ENCODE measurements around the gene PGAM5.

DNA sequence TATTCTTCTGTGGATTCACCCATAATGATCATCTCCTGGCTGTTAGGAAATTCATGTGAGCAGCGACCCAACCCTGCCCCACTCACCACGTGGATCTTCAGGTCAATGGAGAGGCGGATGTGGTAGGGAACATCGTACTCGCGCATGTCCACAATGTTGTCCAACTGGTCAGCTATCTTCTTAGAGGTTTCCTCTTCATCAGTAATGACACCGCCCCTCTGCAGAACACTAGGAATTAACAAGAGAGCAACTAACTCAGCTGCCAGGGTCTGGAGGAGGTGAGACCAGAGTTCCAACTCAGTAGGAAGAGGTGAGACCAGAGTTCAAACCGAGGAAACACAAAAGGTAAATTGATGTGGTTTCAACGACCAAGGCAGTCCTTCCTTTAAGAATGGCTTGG lies 33.1 kb upstream of the PGAM5 start:
- TF ChIP-seq, protein P1, sequence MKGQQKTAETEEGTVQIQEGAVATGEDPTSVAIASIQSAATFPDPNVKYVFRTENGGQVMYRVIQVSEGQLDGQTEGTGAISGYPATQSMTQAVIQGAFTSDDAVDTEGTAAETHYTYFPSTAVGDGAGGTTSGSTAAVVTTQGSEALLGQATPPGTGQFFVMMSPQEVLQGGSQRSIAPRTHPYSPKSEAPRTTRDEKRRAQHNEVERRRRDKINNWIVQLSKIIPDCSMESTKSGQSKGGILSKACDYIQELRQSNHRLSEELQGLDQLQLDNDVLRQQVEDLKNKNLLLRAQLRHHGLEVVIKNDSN (IDR thresholded peaks at IDR 0.05; ENCODE audit: borderline replicate concordance, low read depth) = no peak
- TF ChIP-seq EP300 (IDR thresholded peaks at IDR 0.05; ENCODE audit: borderline replicate concordance in 1 of 2, low read depth in 1 of 2, low read length in 1 of 2) = no peak
- TF ChIP-seq, protein P2, sequence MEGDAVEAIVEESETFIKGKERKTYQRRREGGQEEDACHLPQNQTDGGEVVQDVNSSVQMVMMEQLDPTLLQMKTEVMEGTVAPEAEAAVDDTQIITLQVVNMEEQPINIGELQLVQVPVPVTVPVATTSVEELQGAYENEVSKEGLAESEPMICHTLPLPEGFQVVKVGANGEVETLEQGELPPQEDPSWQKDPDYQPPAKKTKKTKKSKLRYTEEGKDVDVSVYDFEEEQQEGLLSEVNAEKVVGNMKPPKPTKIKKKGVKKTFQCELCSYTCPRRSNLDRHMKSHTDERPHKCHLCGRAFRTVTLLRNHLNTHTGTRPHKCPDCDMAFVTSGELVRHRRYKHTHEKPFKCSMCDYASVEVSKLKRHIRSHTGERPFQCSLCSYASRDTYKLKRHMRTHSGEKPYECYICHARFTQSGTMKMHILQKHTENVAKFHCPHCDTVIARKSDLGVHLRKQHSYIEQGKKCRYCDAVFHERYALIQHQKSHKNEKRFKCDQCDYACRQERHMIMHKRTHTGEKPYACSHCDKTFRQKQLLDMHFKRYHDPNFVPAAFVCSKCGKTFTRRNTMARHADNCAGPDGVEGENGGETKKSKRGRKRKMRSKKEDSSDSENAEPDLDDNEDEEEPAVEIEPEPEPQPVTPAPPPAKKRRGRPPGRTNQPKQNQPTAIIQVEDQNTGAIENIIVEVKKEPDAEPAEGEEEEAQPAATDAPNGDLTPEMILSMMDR (IDR thresholded peaks at IDR 0.05) = no peak
- TF ChIP-seq, protein P3, sequence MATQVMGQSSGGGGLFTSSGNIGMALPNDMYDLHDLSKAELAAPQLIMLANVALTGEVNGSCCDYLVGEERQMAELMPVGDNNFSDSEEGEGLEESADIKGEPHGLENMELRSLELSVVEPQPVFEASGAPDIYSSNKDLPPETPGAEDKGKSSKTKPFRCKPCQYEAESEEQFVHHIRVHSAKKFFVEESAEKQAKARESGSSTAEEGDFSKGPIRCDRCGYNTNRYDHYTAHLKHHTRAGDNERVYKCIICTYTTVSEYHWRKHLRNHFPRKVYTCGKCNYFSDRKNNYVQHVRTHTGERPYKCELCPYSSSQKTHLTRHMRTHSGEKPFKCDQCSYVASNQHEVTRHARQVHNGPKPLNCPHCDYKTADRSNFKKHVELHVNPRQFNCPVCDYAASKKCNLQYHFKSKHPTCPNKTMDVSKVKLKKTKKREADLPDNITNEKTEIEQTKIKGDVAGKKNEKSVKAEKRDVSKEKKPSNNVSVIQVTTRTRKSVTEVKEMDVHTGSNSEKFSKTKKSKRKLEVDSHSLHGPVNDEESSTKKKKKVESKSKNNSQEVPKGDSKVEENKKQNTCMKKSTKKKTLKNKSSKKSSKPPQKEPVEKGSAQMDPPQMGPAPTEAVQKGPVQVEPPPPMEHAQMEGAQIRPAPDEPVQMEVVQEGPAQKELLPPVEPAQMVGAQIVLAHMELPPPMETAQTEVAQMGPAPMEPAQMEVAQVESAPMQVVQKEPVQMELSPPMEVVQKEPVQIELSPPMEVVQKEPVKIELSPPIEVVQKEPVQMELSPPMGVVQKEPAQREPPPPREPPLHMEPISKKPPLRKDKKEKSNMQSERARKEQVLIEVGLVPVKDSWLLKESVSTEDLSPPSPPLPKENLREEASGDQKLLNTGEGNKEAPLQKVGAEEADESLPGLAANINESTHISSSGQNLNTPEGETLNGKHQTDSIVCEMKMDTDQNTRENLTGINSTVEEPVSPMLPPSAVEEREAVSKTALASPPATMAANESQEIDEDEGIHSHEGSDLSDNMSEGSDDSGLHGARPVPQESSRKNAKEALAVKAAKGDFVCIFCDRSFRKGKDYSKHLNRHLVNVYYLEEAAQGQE (IDR thresholded peaks at IDR 0.05; ENCODE audit: low read depth, low read length) = no peak
